ENCODE measurements around the gene SRSF9. TPM values are rescaled to one million over a fixed set of nuclear protein-coding genes. Genes with fewer than 3 reads are reported as not detected.

SRSF9 gene
- total RNA-seq, 1 donor from 2014 or later: 56.6 TPM

DNA sequence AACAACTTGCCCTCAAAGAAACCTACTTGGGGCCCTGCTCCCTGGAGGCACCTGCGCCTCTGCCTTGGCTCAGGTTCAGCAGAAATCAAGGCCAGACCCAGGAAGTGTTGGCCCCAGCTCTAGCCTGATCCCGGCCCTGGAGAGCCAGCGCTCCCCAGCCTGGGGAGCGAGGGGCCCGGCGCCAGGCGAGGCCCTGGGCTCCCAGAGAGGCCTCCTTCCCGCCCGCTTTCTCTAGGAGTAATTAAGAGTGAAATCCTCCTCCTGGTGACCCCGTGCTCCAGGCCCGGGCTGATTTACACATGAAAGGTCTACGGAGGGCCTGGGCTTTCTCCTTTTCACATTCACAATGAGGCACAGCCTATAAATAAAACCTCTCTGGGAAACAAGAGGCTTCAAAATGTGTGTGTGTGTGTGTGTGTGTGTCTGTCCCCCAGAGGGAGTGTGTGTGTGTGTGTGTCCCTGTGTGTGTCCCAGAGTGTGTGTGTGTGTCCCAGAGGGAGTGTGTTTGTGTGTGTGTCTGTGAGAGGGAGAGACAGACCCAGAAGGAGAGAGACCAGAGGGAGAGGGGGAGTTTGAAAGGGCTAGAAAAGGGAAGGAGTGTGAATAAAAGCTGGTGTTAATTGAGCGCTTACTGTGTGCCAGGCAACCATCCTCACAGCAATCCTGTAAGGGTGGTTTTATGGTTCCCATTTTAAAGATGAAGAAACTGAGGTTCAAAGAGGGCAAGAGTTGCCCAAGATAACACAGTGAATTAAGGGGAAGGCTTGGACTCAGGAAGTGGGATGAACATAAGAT is 55.5 kb downstream of the SRSF9 start:
- DNase-seq (ENCODE audit: low read depth): no peak

DNA sequence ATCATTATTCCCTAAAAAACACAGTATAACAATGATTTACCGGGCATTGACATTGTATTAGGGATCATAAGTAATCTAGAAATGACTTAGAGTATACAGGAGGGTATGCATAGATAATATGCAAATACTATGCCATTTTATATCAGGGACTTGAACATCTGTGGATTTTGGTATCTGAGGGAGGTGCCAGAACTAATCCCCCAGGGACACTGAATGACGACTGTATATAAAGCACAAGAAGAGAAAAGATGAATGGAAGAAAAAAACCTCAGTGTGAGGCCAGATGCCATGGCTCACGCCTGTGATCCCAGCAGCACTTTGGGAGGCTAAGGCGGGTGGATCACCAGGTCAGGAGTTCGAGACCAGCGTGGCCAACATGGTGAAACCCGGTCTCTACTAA is 57.1 kb downstream of the SRSF9 start:
- DNase-seq (ENCODE audit: low read depth): no peak

Other genes with a start within 250 kb of the SRSF9 start
- gene PXN, start 204.0 kb downstream of the SRSF9 start, total RNA-seq: 98.8 and 128 TPM in 2 replicates
- not detected in 2 replicates for gene RNU4-2, start 177.8 kb downstream of the SRSF9 start, total RNA-seq
- gene RNU4-1, start 176.5 kb downstream of the SRSF9 start, total RNA-seq: not detected in 2 replicates
- 4.5 and 5.6 TPM in 2 replicates for gene SIRT4, start 167.4 kb downstream of the SRSF9 start, total RNA-seq
- gene PLA2G1B, start 142.0 kb downstream of the SRSF9 start, total RNA-seq: not detected in 2 replicates
- 0.35 TPM in 1 of 2 replicates, not detected in the other for gene MSI1, start 100.6 kb downstream of the SRSF9 start, total RNA-seq
- 281 and 325 TPM in 2 replicates for gene COX6A1, start 31.6 kb downstream of the SRSF9 start, total RNA-seq
- 57.0 and 61.0 TPM in 2 replicates for gene TRIAP1, start 23.4 kb downstream of the SRSF9 start, total RNA-seq
- 12.3 and 13.8 TPM in 2 replicates for gene GATC, start 23.3 kb downstream of the SRSF9 start, total RNA-seq
- 329 and 397 TPM in 2 replicates for gene DYNLL1, start 26.4 kb upstream of the SRSF9 start, total RNA-seq
- 28.6 and 30.5 TPM in 2 replicates for gene COQ5, start 59.4 kb upstream of the SRSF9 start, total RNA-seq
- gene RNF10, start 64.6 kb upstream of the SRSF9 start, total RNA-seq: 89.2 and 109 TPM in 2 replicates
- 23.8 and 29.6 TPM in 2 replicates for gene POP5, start 111.7 kb upstream of the SRSF9 start, total RNA-seq
- not detected in 2 replicates for gene CABP1, start 170.9 kb upstream of the SRSF9 start, total RNA-seq
- gene MLEC, start 217.4 kb upstream of the SRSF9 start, total RNA-seq: 95.0 and 115 TPM in 2 replicates
- gene UNC119B, start 240.7 kb upstream of the SRSF9 start, total RNA-seq: 7.8 and 9.3 TPM in 2 replicates

Measured in myocyte (in vitro differentiated cells).